GM18861 (cell line): ENCODE data around the gene SYT7.

Experiments
- ATAC-seq: cut with Tn5 transposase; IDR thresholded peaks from one replicate; pipeline ENCODE4 v1.9.1; 2021; ENCODE audit not compliant: unreplicated experiment

The SYT7 gene

DNA sequence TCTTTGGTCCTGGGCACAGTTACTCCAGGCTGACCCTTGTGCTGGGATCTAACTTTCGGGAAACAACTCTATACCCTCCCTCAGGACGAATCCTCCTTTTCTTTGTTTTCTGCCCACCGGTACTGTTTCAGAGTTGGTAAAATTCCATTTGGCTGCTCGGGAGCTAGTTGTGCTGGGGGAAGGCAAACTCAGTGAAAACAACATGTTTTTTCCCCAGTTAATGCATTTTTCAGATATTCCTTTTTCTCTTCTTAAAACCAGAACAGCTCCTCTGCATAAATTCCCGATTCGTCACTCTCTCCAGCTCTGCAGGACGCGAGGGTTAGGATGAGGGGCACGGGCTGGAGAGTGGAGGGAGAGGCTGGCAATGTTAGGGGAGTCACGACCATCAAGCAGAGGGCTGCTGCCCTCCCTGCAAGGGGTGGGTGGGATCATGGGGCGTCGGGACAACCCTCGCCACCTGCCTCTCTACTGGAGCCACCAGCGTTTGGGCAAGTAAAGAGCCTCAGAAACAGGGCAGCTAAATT is 41.0 kb downstream of the SYT7 start:
- no peak for ATAC-seq

DNA sequence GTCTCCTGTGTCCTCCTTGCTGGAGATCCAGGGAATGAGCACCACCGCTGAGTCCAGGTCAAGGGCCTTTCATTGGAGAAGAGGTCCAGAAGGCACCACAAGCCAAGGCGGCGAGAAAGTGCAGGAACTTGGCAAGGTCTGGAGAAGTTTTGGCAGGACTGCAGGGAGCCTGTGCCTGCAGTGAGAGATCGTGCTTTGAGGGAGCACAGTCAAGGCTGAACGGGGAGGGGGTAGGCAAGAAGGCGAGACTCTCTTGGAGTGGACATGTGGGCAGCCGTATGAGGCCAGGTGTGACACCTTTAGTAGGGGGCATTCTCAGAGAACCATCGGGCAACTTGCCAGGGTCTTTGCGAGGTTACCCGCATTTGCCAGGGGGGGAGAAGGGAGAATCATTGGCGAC is 41.9 kb downstream of the SYT7 start:
- ATAC-seq, result no peak

DNA sequence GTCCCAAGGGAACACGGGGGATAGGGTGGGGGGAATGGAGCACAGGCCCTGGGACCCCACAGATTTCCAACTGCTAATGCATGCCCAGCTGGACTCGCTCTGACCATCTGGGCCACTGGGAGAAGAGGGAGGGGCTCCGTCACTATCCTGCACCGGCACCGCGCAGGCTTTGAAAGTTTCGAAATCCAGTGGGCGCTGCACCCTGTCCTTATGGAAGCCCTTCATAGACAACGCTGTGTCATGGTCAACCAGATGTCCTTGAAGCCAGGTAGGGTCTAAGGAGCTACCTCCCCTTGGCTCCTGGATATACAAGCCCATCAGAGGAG is 42.3 kb downstream of the SYT7 start:
- no peak for ATAC-seq

DNA sequence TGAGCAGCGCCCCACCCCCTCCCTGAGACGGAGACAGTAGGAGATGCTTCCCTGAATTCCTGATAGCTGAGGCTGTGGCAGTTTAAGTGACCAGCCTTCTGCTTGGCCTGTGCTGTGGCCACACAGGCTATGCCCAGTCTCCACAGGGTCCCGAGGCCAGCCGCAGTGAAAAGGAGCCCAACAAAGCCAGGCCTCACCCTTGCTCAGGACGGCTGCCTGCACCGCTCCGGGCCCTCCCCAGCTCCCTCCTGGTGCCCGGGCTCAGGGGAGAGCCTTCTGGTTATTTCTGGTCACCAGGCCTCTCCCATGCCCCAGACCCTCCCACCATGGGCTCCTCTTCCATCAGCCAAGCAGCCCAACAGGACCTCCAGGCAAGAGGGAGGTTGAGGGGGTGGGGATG is 43.5 kb downstream of the SYT7 start:
- no peak for ATAC-seq

DNA sequence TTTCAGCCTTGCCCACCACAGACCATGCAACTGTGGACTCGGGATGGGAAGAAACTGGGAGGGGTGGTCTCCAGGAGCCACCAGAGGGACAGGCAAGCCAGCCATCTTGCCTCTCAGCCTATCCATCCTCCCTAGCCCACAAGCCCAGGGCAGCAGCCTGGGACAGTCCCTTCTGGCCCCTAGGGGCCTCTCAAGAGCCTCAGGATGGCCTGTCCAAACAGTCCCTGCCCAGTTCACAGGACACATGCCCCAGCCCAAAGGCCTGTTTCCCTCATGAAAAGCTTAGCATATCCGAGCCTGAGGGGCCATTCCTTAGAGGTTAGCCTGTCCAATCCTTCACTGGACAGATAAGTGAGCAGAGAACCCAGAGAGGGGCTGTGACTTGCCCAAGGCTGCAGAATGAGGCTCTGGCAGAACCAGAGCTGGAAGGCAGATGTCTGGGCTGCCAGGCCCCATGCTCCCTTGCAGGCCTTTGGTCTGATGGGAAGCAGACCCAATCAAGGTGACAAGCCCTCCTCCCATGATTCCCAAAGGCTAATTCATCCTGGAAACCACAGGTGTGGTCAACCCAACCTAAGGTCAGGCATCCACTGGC is 44.1 kb downstream of the SYT7 start:
- ATAC-seq, result no peak

DNA sequence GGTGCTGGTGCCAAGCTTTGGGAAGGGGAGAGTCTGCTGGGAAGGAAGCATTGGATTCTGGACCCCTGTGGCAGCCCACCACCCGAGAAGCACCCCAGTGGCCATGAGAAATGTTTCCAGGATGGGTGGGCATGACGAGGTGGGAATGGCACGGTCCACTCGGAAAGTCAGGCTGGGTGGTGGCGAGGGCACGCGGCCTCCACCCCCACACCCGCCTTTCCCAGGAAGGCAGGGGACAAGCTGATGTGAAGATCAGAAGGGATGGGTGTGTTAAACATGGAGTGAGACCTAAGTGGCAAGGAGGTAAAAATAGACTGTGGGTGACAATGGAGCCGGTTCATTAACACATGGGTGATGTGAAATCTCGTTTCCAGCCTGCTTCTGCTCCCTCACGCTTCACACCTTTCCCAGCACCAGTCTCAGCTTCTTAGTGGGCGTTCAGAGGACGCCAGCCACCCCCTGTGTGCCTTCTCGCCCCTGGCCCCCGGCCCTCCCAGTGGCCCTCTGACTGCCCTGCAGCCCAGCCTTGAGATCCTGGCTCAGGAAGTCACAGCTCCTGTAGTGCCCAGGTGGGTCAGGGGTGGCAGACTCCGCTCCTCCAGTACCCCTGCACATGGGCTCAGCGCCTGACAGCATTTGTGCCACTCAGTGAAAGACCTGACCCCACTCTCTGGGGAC is 44.7 kb downstream of the SYT7 start:
- ATAC-seq, result no peak

DNA sequence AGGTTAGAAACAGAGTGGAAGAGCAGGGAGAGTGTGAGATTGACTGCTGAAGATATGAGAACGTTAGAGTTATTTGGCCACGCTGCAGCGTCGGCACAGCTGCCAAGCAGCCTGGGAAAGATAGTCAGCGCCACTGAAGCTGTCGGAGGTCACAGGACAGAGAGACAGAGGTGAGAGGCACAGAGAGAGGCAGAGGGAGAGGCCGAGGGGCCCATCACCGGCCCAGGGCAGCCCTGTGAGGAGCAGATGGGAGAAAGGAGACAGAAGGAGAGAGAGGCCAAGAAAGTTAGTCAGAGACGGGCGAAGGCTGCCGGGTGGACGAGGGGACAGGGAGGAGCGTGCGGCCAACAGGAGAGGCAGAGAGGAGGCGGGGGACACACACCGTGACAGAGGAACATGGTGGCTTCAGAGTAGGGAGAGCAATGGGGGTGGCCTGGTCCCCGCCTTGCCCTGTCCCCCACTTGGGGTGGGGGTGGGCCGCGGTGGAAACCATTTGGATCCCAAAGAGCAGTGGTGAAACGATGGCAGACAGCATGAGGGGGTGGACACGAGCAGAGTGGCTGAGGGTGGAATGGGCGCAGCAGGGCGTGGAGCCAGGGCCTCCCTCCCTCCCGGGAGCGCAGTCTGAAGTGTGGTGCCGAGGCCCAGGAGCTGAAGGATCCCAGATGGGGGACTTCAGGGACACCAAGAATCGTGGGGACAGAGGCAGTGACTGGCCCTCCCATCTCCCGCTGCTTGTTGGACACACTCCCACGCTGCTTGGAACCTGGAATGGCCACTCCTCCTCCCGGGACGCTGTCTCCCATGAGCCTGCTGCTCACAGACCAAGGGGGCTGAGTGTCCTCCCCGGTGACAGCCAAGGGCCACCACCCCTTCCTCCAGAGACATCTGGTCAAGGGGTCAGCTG is 45.7 kb downstream of the SYT7 start:
- no peak for ATAC-seq

DNA sequence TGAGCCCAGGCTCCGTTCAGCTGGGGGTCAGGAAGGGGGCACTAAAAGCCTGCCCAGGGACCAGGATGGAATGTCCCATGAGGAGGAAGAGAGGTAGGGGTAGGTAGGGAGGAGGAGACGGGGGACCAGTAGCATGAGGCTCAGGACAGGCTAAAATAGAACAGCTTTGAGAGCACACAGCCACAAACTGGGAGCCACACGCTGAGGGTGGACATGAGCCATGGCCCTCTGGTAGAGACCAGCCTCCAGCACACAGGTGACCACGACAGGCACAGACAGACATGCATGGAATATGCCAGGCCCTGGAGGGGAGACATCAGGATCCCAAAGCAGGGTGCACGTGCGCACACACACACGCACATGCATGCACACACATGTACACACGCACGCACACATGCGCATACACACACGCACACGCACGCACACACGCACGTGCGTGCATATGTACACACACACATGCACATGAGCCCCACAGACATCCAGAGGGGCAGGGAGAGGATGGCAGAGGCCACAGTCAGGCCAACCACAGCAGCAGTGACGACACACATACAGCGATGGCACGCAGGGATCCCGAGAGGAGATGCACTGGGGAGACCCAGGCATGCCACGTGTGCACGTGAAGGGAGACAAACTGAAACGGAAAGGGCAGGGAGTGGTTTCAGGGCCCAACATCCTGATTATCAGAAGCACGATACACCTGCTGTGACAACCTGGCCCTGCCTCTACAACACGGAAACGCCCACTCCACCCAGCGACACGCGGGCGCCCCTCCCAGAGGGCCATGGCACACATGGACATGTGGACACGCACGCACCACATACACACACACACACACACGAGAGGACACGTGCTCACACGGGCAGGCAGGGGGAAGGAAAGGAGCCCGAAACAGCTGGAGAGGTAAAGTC is 46.6 kb downstream of the SYT7 start:
- no peak for ATAC-seq

DNA sequence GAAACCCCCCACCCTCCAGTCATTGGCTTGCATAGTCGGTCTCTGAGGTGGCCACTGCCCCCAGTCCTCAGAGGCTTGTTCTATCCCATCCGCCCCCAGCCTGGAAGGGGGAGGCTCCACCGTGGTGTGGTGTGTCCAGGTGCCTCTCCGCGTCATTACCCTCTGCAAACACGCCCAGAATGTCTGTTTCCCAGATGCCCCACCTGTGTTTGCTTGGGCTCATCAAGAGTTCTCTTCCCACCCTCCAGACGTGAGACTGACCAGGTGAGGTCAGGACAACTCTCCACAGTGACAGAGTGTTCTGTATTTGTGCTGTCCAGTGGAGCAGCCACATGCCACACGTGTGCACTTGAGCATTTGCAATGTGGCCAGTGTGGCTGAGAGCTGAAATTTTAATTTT is 47.5 kb downstream of the SYT7 start:
- ATAC-seq, result no peak

DNA sequence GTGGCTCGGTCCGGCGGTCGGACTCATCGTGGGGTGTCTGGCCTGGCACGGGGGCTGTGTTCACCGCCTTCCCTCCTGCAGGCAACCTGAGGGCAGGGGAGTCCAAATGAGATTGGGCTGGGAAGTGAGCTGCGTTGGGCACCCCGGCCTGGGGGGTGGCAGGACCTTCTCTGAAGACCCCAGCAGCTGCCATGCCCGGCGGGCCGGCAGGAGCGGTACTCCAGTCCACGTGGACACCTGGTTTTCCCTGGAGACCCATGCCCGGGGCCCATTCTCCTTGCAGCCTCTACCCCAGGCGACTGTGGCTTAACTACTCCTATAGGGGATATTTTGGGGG is 47.9 kb downstream of the SYT7 start:
- ATAC-seq, result no peak

DNA sequence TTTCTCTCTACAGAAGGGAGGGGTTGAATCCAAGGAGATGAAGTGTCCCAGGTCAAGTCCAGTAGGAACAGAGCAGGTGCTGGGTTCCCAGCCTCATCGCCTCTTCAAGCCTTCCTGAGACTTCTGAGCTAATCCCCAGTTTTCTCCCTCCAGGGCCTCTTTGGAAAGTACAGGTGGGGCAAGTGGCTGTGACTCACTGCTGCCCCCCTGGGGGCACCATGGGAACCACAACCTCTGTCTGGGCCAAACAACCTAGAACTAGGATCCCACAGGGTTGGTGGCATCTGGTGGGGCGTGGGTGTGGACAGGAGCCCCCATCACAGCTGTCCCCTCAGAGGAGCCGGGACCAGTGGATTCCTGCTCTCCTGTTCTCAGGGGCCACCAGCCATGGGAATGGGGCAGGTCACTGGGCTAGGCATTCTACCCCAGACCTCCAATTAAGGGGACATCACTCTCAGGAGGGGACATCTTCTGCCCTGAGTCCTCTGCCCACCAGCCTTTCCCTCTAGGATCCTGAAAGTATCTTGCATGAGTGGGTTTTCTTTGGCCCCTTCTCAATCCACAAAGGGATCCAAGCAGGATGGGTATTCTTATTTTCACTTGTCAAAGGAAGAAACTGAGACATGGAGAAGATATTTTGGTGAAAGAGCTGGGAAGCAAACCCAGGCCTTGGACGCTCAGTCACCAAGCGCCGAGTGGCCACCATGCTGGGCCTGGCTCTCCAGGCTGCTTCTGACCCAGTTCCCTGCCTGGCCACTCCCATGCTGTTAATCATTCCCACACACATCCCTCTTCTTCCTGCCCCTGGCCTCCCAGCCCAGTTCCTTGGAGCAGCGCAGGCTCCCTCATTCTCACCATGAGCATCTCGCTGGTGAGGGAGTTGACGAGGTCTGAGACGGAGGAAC is 48.5 kb downstream of the SYT7 start:
- ATAC-seq, result no peak

DNA sequence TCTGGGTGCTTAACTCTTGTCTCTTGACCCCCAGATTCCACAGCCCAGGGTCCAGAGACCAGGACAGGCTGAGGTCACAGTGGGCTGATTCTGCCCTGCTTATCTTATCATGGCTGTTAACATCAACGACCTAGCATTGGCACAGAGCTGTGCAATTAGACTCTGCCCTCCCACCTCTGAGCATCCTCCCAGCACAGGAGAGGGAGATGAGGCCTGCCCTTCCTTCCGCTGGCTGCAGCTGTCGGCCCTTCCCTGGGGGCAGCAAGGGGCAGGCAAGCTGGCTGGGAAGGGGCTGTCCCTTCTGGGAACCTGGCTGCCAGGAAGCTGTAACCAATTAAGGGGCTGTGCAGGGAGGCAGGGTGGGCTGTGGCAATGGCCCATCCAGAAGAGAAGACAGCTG is 49.8 kb downstream of the SYT7 start:
- no peak for ATAC-seq

DNA sequence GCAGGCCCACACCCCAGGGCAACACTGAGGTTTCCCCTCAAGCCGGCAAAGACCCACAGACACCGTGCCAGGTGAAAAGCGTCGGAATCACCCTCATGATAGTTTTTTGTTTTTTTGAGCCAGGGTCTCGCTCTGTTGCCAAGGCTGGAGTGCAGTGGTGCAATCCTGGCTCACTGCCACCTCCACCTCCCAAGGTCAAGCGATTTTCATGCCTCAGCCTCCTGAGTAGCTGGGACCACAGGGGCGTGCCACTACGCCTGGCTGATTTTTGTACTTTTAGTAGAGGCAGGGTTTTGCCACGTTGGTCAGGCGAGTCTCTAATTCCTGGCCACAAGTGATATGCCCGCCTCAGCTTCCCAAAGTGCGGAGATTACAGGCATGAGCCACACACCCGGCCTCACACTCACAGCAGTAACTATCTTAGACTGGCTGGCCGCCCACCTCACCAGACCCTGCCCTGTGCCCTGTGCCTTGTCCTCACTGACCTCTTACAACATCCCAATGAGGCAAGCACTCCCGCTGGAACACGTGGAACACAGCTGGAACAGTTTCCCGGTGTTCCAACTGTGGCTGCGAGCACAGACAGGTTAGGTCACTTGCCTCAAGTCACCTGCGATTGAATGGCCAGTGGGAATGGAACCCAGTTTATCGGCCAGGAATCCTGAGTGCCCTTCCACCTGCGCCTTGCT is 51.2 kb downstream of the SYT7 start:
- no peak for ATAC-seq

DNA sequence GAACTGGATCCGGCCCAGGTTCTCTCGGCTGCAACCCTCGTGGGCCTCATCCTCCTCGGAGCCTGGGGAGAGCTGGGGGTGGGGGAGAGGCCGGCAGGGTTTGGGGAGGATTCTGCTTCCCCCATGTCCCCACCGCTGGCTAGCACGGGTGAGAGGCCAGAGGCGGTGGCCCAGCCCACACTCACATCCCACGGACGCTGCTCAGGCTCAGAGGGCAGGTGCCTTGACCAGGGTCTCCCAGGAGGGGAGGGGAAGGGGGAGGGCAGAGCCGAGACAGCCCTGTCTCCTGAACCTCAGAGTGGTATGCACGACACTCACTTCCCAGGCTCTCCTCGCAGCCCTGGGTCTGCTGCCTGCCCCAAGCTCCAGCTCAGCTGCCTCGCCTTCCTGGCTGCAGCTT is 52.8 kb downstream of the SYT7 start:
- no peak for ATAC-seq

DNA sequence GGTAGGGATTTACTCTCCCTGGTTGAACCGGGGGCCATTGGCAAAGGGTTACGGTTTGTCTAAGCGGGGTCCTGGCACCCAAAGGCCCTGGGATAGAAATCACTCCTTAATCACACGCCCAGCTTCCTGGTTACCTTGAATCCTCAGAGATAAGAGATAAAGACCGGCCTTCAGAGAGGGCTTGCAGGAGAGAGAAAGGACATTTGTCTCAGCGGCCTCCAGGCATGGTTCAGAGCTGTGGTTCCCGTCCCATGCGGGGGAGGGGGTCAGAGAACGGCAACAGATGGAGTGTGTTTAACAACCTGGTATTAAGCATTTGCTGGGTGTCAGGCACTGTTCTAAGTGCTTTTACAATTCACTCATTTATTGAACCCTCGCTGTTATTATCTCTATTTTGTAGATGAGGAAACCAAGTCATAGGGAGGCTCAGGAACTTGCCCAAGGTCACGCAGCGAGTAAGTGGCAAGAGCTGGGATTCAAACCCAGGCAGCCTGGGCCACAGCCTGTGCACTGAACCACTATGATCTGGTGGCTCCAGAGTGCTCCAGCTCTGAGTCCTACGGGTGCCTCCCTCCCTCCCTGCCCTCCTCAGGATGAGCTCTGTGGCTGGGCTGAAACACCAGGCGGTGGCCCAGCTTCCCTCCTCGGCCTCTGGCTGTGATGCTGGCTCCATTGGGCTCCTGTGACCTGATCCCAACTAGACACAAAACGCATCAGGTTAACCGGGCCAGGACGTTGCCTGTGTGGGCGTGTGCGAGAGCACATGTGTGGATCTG is 53.7 kb downstream of the SYT7 start:
- no peak for ATAC-seq

DNA sequence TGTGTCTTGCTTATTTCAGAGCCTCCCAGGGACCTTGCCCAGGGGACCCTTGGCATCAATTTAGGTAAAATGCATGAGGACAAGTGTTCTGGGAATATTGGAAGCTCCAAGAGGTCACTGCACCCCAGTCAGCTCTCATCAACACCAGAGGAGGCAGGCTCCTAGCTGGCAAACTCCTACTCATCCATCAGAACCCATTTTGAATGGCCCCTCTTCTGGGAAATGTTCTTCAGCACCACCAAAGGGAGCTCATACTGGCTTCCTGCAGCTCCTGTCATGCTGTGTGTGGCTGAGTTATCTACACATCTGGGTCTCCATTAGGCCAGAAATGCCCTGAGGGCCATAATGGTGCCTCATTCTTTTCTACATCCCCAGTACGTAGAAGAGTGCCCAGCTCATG is 54.6 kb downstream of the SYT7 start:
- no peak for ATAC-seq

DNA sequence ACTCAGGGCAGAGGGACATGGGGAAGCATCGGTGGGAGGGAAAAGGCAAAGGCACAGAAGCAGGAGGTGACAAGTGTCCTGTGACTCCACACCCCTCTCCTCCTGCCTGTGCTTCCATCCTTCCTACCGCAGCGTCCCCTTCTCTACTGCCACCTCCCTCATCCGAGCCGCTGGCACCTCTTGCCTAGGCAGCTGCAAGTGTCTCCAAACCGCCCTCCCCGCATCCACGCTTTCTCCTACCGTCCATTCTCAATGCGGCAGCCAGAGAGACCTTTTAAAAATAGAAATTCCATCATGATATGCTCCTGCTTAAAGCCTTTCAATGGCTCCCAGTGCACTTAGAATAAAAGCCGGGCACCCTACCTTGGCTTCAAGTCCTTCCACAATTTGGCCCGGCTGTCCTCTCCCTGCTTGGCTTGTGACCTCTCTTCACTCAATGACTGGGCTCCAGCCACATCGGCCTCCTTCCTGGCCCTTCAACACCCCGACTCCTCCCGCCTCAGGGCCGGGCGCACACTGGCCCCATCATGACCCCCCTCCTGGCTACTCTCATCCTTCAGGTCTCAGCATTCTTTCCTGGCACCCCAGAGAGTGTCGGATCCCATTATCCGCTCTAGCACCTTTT is 55.8 kb downstream of the SYT7 start:
- ATAC-seq, result no peak

DNA sequence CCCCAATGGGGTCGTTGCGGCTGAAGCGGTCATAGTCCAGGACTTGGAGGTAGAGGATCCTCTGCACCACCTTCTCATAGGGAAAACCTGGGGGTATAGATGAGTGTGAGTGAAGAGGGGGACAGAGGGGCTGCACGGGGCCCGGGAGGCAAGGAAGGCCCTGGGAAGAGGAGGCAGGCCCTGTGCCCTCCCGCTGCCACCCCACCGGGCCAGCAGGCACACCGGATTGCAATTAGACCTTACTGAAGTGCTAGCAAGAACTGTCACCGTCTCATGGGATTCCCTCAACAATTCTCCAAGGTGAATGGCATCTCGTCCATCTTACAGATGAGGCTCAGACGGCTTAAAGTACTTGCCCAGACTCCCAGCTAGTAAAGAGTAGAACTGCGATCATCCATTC is 56.4 kb downstream of the SYT7 start:
- no peak for ATAC-seq
